Endodermal cell (in vitro differentiated cells): ENCODE results near the gene LCN1. TPM values are rescaled to one million over a fixed set of nuclear protein-coding genes. Genes with fewer than 3 reads are reported as not detected.

Experiments used
- DNase-seq: peaks from one replicate; pipeline ENCODE4 v3.0.0-alpha.2; 2017
- H3K27ac ChIP-seq: 2 replicates; pipeline ENCODE4 v1.5.1; 2013; ENCODE audit warnings: mild to moderate bottlenecking, low read depth, low read length, moderate library complexity
- H3K27me3 ChIP-seq: 2 replicates; pipeline ENCODE4 v1.6.1; 2013; ENCODE audit warnings: mild to moderate bottlenecking, low read length, moderate library complexity; ENCODE audit not compliant: insufficient read depth, control insufficient read depth, poor library complexity, severe bottlenecking
- H3K36me3 ChIP-seq: 2 replicates; pipeline ENCODE4 v1.7.0; 2013; ENCODE audit warnings: mild to moderate bottlenecking, low read length, moderate library complexity; ENCODE audit not compliant: control insufficient read depth, insufficient read depth
- H3K4me1 ChIP-seq: one replicate; pipeline ENCODE4 v1.7.0; 2013; ENCODE audit warnings: low read length; ENCODE audit not compliant: control insufficient read depth, insufficient read depth
- H3K4me3 ChIP-seq: 2 replicates; pipeline ENCODE4 v1.5.1; 2013; ENCODE audit warnings: mild to moderate bottlenecking, low read length, moderate library complexity
- H3K9ac ChIP-seq: 2 replicates; pipeline ENCODE4 v1.6.1; 2013; ENCODE audit warnings: mild to moderate bottlenecking, low read length, moderate library complexity; ENCODE audit not compliant: poor library complexity, severe bottlenecking; ENCODE audit errors: extremely low read depth
- H3K9me3 ChIP-seq: 2 replicates; pipeline ENCODE4 v1.6.1; 2013; ENCODE audit warnings: mild to moderate bottlenecking, low read length, moderate library complexity; ENCODE audit not compliant: control insufficient read depth
- H3K27ac Mint-ChIP-seq: 2 replicates; pipeline ENCODE4 v1.8.0; 2020; ENCODE audit warnings: mixed read lengths
- H3K27me3 Mint-ChIP-seq: 2 replicates; pipeline ENCODE4 v1.8.0; 2021; ENCODE audit warnings: mild to moderate bottlenecking, mixed read lengths; ENCODE audit not compliant: insufficient read depth
- H3K36me3 Mint-ChIP-seq: 2 replicates; pipeline ENCODE4 v1.8.0; 2020; ENCODE audit warnings: low read depth, mixed read lengths
- H3K4me1 Mint-ChIP-seq: 2 replicates; pipeline ENCODE4 v1.8.0; 2020; ENCODE audit warnings: mixed read lengths
- H3K4me3 Mint-ChIP-seq: 2 replicates; pipeline ENCODE4 v1.8.0; 2020; ENCODE audit warnings: mild to moderate bottlenecking, moderate library complexity, mixed read lengths
- H3K9me3 Mint-ChIP-seq: 2 replicates; pipeline ENCODE4 v1.8.0; 2020; ENCODE audit warnings: mild to moderate bottlenecking, mixed read lengths
- CTCF ChIP-seq: fragments of 200-600 bp; sonication (generic); conservative IDR thresholded peaks from 2 replicates; pipeline ENCODE4 v1.5.0; 2021; ENCODE audit warnings: antibody characterized with exemption, mild to moderate bottlenecking
- WGBS, 2 experiments: methylation state at CpG; one replicate each; pipeline versions ENCODE4 v1.1.5 to v1.1.7; 2013; ENCODE audit warnings: missing lambda C conversion rate in 2 of 2, mixed read lengths in 1 of 2; ENCODE audit not compliant: insufficient coverage in 1 of 2, insufficient read length in 1 of 2; 5-methylcytosine and 5-hydroxymethylcytosine counted together
- total RNA-seq, 2 donors: library from RNA; stranded (reverse); fragmentation: NEBNext Ultra II Directional in 1 of 2; extraction: Animal tissue kit (Norgen Biotek cat#: 25700) in 1 of 2; gene quantifications; 2 replicates in 1 of 2; 3 replicates in 1 of 2; pipeline ENCODE4 v1.2.1, GENCODE V29; 2021

LCN1 gene
- total RNA-seq, 2 donors from 2014 or later = not detected

- Histone ChIP-seq H3K9me3 (no peaks in the 10 kb centered on the region), H3K4me1 (no peaks in the 10 kb centered on the region), H3K27me3 (no peaks in the 10 kb centered on the region), H3K36me3 (peaks cover 23% of the 10 kb centered on the region), H3K27ac (no peak overlapping the region), H3K4me3 (no peak overlapping the region), H3K9ac (no peak overlapping the region)
- Mint-ChIP-seq H3K27me3 (no peaks in the 10 kb centered on the region), H3K4me1 (no peaks in the 10 kb centered on the region), H3K9me3 (no peaks in the 10 kb centered on the region), H3K4me3 (no peak overlapping the region), H3K36me3 (peaks cover 52% of the 10 kb centered on the region), H3K27ac (peak overlapping the region; percentile 55)
- WGBS, 2 experiments = 94 to 95% methylated on average over 24 to 25 of the region's 25 CpGs
- no peak for DNase-seq
- no peak for TF ChIP-seq CTCF
Measured at GRCh38 chr9:135485385-135485784, 35.9 kb upstream of the LCN1 start.

DNA sequence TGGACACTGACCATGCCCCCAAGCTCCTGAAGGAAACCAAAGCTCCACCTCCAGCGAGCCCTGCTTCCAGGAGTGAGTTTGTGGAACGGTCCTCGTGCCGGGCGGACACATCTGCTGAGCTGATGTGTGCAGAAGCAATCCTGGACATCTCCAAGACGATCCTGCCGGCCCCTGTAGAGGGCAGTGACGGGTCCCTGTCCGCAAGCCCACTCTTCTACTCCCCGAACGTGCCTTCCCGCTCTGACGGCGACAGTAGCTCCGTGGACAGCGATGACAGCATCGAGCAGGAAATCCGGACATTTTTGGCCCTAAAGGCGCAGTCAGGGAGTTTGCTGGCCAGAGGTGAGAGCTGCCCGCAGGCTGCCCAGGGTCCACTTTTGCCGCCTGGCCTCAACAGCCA is 35.4 kb upstream of the LCN1 start:
- Histone ChIP-seq H3K4me3 (no peak overlapping the region), H3K27ac (no peak overlapping the region), H3K9ac (no peak overlapping the region), H3K9me3 (no peaks in the 10 kb centered on the region), H3K4me1 (no peaks in the 10 kb centered on the region), H3K27me3 (no peaks in the 10 kb centered on the region), H3K36me3 (peaks cover 23% of the 10 kb centered on the region)
- 93 to 95% methylated on average over 21 of the region's 21 CpGs for WGBS, 2 experiments
- DNase-seq = no peak
- Mint-ChIP-seq H3K27ac (no peak overlapping the region), H3K4me3 (no peak overlapping the region), H3K27me3 (no peaks in the 10 kb centered on the region), H3K9me3 (no peaks in the 10 kb centered on the region), H3K4me1 (no peaks in the 10 kb centered on the region), H3K36me3 (peaks cover 52% of the 10 kb centered on the region)
- peak; percentile 40 for TF ChIP-seq CTCF

- H3K9me3 Mint-ChIP-seq = no peaks in the 10 kb centered on the region
- DNase-seq = no peak
- Histone ChIP-seq H3K36me3 (peaks cover 23% of the 10 kb centered on the region), H3K9ac (no peak overlapping the region), H3K4me3 (no peak overlapping the region), H3K4me1 (no peaks in the 10 kb centered on the region), H3K9me3 (no peaks in the 10 kb centered on the region), H3K27me3 (no peaks in the 10 kb centered on the region), H3K27ac (no peak overlapping the region)
- no peaks in the 10 kb centered on the region for H3K27me3 Mint-ChIP-seq
- no peak overlapping the region for H3K4me3 Mint-ChIP-seq
- no peaks in the 10 kb centered on the region for H3K4me1 Mint-ChIP-seq
- H3K27ac Mint-ChIP-seq = no peak overlapping the region
- no peak for TF ChIP-seq CTCF
- H3K36me3 Mint-ChIP-seq = peaks cover 52% of the 10 kb centered on the region
- 94 to 95% methylated on average over 25 to 33 of the region's 33 CpGs for WGBS, 2 experiments
Measured at GRCh38 chr9:135486267-135487065, 34.8 kb upstream of the LCN1 start.
